Effector memory CD4-positive, alpha-beta T cell (primary cell): Measurements from ENCODE around the gene CAMK2G.
A peak's percentile ranks its signal among the peaks of the same experiment; 100 is the strongest.
"Not testable (repeated sequence)": the region's sequence is repeated elsewhere in the genome, so short reads cannot be mapped to it uniquely, and the experiment has no call there.

Source experiments
- DNase-seq, 3 donors: peaks; one replicate each; pipeline ENCODE4 v3.0.0-alpha.2; 2020
- H3K27ac ChIP-seq: 2 replicates; pipeline ENCODE4 v1.7.0; 2013; ENCODE audit warnings: mild to moderate bottlenecking, low read length, moderate library complexity; ENCODE audit not compliant: insufficient read depth, poor library complexity, severe bottlenecking
- H3K27me3 ChIP-seq: replicated peaks from 2 replicates; pipeline ENCODE4 v1.7.0; 2013; ENCODE audit warnings: mild to moderate bottlenecking, low read length; ENCODE audit not compliant: insufficient read depth, control insufficient read depth, poor library complexity, severe bottlenecking
- H3K36me3 ChIP-seq: 2 replicates; pipeline ENCODE4 v1.7.0; 2013; ENCODE audit warnings: mild to moderate bottlenecking, low read length, moderate library complexity; ENCODE audit not compliant: control insufficient read depth, insufficient read depth
- H3K4me1 ChIP-seq: 2 replicates; pipeline ENCODE4 v1.7.0; 2013; ENCODE audit warnings: low read length, mild to moderate bottlenecking; ENCODE audit not compliant: control insufficient read depth, insufficient read depth, poor library complexity, severe bottlenecking
- H3K4me3 ChIP-seq: 2 replicates; pipeline ENCODE4 v1.7.0; 2013; ENCODE audit warnings: low read length, low read depth, mild to moderate bottlenecking; ENCODE audit not compliant: insufficient read depth, poor library complexity, severe bottlenecking
- H3K9me3 ChIP-seq: 2 replicates; pipeline ENCODE4 v1.7.0; 2013; ENCODE audit warnings: mild to moderate bottlenecking, low read length, moderate library complexity; ENCODE audit not compliant: control insufficient read depth

Gene CAMK2G

DNA sequence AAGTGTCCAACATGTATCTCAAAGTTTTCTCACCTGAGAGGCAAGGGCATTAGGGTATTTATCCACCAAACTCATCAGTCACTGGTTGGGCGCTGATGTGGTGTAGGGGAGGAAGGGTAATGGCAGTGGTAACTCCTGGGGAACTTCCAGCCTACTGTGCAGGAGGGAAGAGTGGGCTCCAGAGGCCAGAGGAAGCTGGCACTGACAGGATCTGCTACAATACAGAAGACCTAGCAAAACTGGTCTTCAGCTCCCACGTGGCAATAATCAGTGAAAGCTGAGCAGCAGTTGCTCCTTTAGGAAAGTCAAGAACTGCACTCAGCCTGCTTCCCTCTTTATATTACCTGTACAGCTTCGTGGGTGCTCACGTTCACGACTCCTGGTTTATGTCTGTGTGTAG is 17.2 kb upstream of the CAMK2G start:
- Histone ChIP-seq H3K4me3 (no peak overlapping the region), H3K27me3 (no peaks in the 10 kb centered on the region), H3K27ac (no peak overlapping the region), H3K36me3 (no peaks in the 10 kb centered on the region), H3K4me1 (no peaks in the 10 kb centered on the region), H3K9me3 (no peaks in the 10 kb centered on the region)
- DNase-seq, result no peak

DNA sequence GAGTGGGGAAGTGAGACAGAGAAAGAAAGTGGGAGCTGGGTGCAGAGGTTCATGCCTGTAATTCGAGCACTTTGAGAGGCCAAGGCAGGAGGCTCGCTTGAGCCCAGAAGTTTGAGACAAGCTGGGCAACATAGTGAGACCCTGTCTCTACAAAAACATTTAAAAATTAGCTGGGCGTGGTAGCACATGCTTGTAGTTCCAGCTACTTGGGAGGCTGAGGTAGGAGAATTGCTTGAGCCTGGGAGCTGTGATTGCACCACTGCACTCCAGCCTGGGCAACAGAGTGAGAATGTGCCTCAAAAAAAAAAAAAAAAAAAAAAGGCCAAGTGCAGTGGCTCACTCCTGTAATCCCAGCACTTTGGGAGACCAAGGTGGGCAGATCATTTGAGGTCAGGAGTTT is 16.5 kb upstream of the CAMK2G start:
- H3K27me3 ChIP-seq, H3K9me3 ChIP-seq, H3K27ac ChIP-seq, H3K36me3 ChIP-seq, H3K4me1 ChIP-seq, DNase-seq, H3K4me3 ChIP-seq: not testable (repeated sequence)

DNA sequence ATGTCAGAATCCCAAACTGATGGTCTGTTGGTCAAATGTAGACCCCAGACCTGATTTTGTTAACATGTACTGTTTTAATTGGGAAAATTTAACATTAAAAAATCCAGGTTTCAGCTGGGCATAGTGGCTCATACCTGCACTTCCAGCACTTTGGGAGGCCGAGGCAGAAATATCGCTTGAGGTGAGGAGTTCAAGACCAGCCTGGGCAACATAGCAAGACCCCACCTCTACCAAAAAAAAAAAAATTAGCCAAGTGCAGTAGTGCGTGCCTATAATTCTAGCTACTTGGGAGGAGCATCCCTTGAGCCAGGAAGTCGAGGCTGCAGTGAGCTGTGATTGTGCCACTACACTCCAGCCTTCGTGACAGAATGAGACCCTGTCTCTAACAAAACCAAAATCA is 15.9 kb upstream of the CAMK2G start:
- no peak for DNase-seq
- Histone ChIP-seq H3K9me3 (no peaks in the 10 kb centered on the region), H3K4me1 (no peaks in the 10 kb centered on the region), H3K4me3 (no peak overlapping the region), H3K27ac (no peak overlapping the region), H3K27me3 (no peaks in the 10 kb centered on the region), H3K36me3 (no peaks in the 10 kb centered on the region)

- not testable (repeated sequence) for H3K4me3 ChIP-seq, H3K9me3 ChIP-seq, H3K27me3 ChIP-seq, DNase-seq, H3K4me1 ChIP-seq, H3K27ac ChIP-seq, H3K36me3 ChIP-seq
Observed at GRCh38 chr10:73889416-73889815, 15.1 kb upstream of the CAMK2G start.

DNA sequence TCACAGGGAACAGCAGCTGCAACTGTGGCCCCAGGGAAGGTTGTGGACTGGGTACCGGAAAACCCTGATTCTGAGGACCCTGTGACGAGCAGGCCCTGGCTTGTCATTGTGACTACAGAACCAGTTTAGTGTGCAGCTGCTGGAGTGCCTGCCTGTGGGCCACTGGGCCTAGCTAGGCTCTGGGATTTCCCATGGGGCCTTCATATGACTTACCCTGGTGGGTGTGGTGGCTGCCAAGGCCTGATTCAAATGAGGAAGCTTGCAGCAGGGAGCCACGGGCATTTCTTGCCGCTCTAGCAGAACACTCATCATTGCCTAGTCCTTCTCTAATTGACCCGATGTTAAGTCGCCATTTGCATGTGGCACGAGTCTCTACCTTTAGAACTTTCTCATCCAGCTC is 14.7 kb upstream of the CAMK2G start:
- no peaks in the 10 kb centered on the region for H3K9me3 ChIP-seq
- no peaks in the 10 kb centered on the region for H3K36me3 ChIP-seq
- no peaks in the 10 kb centered on the region for H3K4me1 ChIP-seq
- DNase-seq, result no peak
- H3K4me3 ChIP-seq, result no peak overlapping the region
- H3K27ac ChIP-seq, result no peak overlapping the region
- no peaks in the 10 kb centered on the region for H3K27me3 ChIP-seq

GRCh38 chr10:73888514-73888913 is 14.2 kb upstream of the CAMK2G start:
- no peak for DNase-seq
- Histone ChIP-seq H3K36me3 (no peaks in the 10 kb centered on the region), H3K4me1 (no peaks in the 10 kb centered on the region), H3K27me3 (no peaks in the 10 kb centered on the region), H3K4me3 (no peak overlapping the region), H3K9me3 (no peaks in the 10 kb centered on the region), H3K27ac (no peak overlapping the region)

DNA sequence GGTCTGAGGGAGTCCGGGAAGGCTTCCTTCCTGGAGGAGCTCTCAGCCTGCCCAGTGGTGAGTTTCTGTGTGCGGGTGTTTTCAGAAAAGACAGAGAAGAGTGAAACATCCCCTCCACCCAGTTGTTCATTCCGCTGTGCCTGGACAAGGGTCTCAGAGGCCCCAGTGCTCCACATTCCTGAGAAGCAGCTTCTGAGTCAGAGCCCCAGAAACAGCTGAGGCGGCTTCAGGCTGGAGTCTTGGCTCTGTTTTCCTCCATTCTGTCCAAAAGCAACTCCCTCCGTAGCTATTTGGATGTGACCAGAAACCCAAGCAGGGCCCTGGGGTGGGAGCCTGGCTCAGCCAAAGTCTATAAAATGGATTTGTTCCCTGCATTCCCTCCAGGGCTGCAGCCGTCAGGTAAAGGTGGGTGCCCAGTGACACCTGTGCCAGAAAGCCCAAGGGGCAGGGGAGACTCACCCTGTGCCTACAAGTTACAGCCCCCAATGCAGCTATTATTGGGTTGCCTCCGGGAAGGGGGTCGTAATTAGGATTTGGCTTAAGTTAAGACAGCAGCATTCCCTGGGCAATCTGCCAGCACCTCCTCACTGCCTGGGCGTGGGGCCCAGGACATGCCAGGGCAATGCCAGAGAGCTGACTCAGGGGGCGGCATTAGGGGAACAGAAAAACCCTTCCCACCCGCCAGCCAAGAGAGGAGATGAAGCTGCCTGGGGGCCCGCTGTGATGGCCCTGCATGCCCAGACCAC is 13.1 kb upstream of the CAMK2G start:
- H3K36me3 ChIP-seq, result no peaks in the 10 kb centered on the region
- no peaks in the 10 kb centered on the region for H3K27me3 ChIP-seq
- no peak for DNase-seq
- H3K27ac ChIP-seq, result no peak overlapping the region
- H3K4me1 ChIP-seq, result no peaks in the 10 kb centered on the region
- H3K4me3 ChIP-seq, result no peak overlapping the region
- no peaks in the 10 kb centered on the region for H3K9me3 ChIP-seq

DNA sequence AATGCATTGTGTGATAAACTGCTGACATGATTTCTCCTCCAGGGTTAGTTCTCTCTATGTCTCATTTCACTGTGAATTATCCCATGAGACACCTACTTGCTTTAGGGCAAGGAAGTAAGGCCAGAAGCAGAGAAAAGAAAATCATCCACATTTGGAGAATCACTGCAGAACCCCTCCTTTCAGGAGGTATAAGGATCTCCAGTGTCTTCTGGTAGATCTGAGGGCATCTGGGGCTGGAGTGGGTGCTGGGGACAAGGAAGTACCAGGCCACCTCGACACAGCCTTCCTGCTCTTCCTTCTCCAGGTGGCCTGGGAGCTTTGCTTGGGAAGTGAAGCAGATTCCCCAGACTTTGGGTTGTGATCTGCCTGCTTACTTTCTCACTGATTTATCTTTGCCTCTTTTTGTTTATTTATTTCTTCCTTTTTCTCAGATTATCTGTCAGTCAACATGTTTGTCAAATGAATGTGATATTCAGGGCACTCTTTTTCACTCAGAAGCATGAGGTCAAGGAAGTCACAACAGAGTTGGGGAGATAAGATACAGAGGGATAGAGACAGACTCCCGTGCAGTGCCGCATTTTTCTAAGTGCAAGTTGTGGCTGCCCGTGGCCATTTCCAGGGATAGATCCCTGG is 12.4 kb upstream of the CAMK2G start:
- no peaks in the 10 kb centered on the region for H3K4me1 ChIP-seq
- H3K9me3 ChIP-seq, result no peaks in the 10 kb centered on the region
- no peak overlapping the region for H3K27ac ChIP-seq
- no peak overlapping the region for H3K4me3 ChIP-seq
- no peaks in the 10 kb centered on the region for H3K36me3 ChIP-seq
- no peaks in the 10 kb centered on the region for H3K27me3 ChIP-seq
- DNase-seq, result no peak

DNA sequence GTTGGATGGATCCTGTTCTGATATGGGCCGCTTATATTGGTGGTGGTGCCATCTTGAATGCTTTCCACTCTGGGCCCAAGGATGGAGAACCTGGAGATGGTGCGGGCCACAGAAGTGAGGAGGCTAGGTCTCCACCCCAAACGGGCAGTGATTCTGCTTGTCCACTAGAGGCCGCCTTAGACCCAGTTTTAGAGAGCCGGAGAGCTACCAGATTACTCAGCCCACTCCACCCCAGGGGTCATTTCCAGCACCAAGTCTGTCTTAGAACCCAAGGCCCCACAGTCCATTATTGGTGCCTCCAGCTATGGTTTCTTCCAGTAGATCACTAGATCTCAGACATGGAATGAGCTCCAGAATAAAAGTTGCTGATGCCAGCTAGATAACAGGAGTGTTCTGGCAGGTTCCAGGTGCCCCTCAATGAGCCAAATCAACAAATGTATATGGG is 11.8 kb upstream of the CAMK2G start:
- H3K27ac ChIP-seq, result no peak overlapping the region

DNA sequence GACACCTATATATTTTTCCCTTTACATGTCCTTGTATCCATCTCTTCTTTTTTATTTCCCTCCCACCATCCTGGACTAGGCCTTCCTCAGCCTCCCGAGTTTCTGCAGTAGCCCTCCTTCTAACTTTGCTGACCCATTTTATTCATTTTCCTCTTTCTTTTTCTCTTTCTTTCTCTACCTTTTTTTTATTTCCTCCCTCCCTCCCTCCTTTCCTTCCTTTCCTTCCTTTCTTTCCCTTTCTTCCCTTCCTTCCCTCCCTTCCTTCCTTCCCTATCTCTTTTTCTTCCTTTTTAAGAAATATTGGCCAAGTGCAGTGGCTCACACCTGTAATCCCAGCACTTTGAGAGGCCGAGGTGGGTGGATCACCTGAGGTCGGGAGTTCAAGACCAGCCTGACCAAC is 9.7 kb upstream of the CAMK2G start:
- Histone ChIP-seq H3K4me1 (peaks cover 3% of the 10 kb centered on the region), H3K4me3 (no peak overlapping the region), H3K9me3 (no peaks in the 10 kb centered on the region), H3K27ac (no peak overlapping the region), H3K27me3 (no peaks in the 10 kb centered on the region), H3K36me3 (no peaks in the 10 kb centered on the region)
- DNase-seq, result no peak

More for the DNA sequence above, 11.8 kb upstream of the CAMK2G start:
- no peaks in the 10 kb centered on the region for H3K9me3 ChIP-seq
- no peaks in the 10 kb centered on the region for H3K36me3 ChIP-seq
- no peak overlapping the region for H3K4me3 ChIP-seq
- H3K27me3 ChIP-seq, result no peaks in the 10 kb centered on the region
- peak; percentile 33 to 60 (median 43) for DNase-seq
- no peaks in the 10 kb centered on the region for H3K4me1 ChIP-seq
